ENCODE results near the gene DDX10. TPM values are rescaled to one million over a fixed set of nuclear protein-coding genes. Genes with fewer than 3 reads are reported as not detected.

The DDX10 gene
- total RNA-seq, 1 experiment from 2014 or later: 72.2 TPM

DNA sequence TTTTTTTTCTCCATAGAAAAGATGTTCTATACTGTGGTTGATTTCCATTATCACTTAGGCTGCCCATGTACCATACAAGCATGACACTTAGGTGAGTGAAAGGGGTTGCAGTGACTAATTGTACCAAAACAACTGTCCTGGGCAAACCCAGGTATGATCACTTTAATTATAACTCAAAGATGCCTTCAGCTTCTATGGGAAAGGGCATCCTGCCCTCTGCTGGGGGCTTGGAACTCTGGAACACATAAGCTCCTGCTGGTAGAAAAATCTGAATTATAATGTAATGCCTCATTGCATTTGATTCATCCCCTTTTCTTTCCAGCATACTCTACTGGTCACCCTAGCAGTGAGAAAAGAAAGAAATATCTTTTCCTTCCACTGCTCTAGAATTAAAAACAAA is 206.3 kb downstream of the DDX10 start:
- CTCF ChIA-PET: interaction anchor here (0.6 to 1.4 kb wide), 6 partner anchors 10 to 363 kb away, joined by 3 to 11 read pairs (median 4); no protein-coding TSS in a partner anchor
- no peak for TF ChIP-seq EZH2 (IDR thresholded peaks at IDR 0.05; ENCODE audit: borderline replicate concordance, low read depth, low read length, poor library complexity, severe bottlenecking)
- TF ChIP-seq, protein P1, sequence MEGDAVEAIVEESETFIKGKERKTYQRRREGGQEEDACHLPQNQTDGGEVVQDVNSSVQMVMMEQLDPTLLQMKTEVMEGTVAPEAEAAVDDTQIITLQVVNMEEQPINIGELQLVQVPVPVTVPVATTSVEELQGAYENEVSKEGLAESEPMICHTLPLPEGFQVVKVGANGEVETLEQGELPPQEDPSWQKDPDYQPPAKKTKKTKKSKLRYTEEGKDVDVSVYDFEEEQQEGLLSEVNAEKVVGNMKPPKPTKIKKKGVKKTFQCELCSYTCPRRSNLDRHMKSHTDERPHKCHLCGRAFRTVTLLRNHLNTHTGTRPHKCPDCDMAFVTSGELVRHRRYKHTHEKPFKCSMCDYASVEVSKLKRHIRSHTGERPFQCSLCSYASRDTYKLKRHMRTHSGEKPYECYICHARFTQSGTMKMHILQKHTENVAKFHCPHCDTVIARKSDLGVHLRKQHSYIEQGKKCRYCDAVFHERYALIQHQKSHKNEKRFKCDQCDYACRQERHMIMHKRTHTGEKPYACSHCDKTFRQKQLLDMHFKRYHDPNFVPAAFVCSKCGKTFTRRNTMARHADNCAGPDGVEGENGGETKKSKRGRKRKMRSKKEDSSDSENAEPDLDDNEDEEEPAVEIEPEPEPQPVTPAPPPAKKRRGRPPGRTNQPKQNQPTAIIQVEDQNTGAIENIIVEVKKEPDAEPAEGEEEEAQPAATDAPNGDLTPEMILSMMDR (conservative IDR thresholded peaks at IDR 0.05; ENCODE audit: low read depth, low read length): peak; percentile 79
- Histone ChIP-seq H3K9me3 (ENCODE audit: low read depth, low read length, poor library complexity, severe bottlenecking) (no peaks in the 10 kb centered on the region), H3K27me3 (replicated peaks; ENCODE audit: insufficient read depth, low read depth, low read length, poor library complexity) (no peaks in the 10 kb centered on the region), H3K4me3 (ENCODE audit: low read depth, low read length, poor library complexity, severe bottlenecking) (no peak overlapping the region), H3K27ac (ENCODE audit: low read depth, low read length, poor library complexity, severe bottlenecking) (no peak overlapping the region), H3K36me3 (ENCODE audit: insufficient read depth, low read length, poor library complexity, severe bottlenecking) (no peaks in the 10 kb centered on the region), H3K4me1 (ENCODE audit: insufficient read depth, low read length, poor library complexity, severe bottlenecking) (peaks cover 36% of the 10 kb centered on the region)
- BruUV-seq (replicated peaks): no TSS peak
- peak; percentile 76 for DNase-seq (ENCODE audit: low spot score)
- intact Hi-C loops (cut with micrococcal nuclease; ENCODE audit: unreplicated experiment): loop anchor here (1.0 to 10.0 kb wide), 2 partner anchors 173 to 824 kb away; no protein-coding TSS in a partner anchor
- POLR2A ChIA-PET (ENCODE audit: low non-redundant PET): no interaction called here

DNA sequence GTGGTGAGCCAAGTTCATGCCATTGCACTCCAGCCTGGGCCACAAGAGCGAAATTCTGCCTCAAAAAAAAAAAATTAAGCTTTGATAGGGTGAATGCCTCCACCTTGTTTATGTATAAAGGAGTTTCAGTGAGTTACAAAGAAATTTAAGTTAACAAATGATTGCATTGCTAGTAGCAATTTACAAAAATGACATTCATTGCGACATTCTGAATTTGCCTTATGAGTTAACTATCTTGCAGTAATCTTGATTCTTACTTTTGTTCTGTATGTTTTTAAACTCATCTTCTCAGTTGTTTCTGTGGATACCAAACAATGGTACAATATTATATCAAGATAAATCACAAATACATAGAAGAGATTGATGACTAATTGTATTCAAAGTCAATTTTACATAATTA is 207.0 kb downstream of the DDX10 start:
- H3K27ac ChIP-seq (ENCODE audit: low read depth, low read length, poor library complexity, severe bottlenecking): no peak overlapping the region

DNA sequence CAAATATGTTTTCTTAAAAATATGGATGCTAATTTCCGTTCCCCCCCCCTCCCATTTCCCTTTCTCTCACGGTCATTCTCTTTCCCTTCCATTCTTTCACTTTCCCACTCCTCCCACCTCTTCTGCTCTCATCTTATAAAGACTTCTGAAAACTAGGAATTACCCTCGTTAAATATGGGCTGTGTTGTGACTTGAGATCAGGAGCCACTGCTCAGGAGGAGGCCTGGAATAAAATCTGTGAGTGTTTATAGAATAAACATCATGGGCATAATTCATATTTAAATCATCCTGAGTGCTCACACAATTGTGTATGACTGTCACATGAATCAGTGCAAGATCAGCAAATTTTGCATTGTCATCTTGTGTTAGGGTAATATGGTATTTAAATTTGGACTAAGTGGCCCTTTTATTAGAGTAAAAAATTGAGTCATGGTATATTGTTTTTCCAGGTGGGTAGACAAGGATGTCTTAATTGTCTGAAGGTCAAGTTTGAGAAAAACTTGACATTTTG is 208.0 kb downstream of the DDX10 start:
- DNase-seq (ENCODE audit: low spot score): no peak
- intact Hi-C loops (cut with micrococcal nuclease; ENCODE audit: unreplicated experiment): loop anchor here (10.0 kb wide), 1 partner anchor 822 kb away; no protein-coding TSS in a partner anchor

More for the DNA sequence above, 207.0 kb downstream of the DDX10 start:
- Histone ChIP-seq H3K9me3 (ENCODE audit: low read depth, low read length, poor library complexity, severe bottlenecking) (no peaks in the 10 kb centered on the region), H3K36me3 (ENCODE audit: insufficient read depth, low read length, poor library complexity, severe bottlenecking) (no peaks in the 10 kb centered on the region), H3K4me1 (ENCODE audit: insufficient read depth, low read length, poor library complexity, severe bottlenecking) (peaks cover 36% of the 10 kb centered on the region), H3K4me3 (ENCODE audit: low read depth, low read length, poor library complexity, severe bottlenecking) (no peak overlapping the region), H3K27me3 (replicated peaks; ENCODE audit: insufficient read depth, low read depth, low read length, poor library complexity) (no peaks in the 10 kb centered on the region)
- intact Hi-C loops (cut with micrococcal nuclease; ENCODE audit: unreplicated experiment): loop anchor here (1.0 to 10.0 kb wide), 2 partner anchors 174 to 823 kb away; no protein-coding TSS in a partner anchor
- no peak for TF ChIP-seq EZH2 (IDR thresholded peaks at IDR 0.05; ENCODE audit: borderline replicate concordance, low read depth, low read length, poor library complexity, severe bottlenecking)
- TF ChIP-seq, protein P1 (conservative IDR thresholded peaks at IDR 0.05; ENCODE audit: low read depth, low read length): no peak
- no peak for DNase-seq (ENCODE audit: low spot score)
- ChIA-PET CTCF (interaction anchor here (0.6 to 1.4 kb wide), 5 partner anchors 9 to 222 kb away, joined by 3 to 11 read pairs (median 4); no protein-coding TSS in a partner anchor), POLR2A (ENCODE audit: low non-redundant PET) (interaction anchor here (0.7 kb wide), 1 partner anchor 8 kb away, joined by 3 read pairs; no protein-coding TSS in a partner anchor)
- no TSS peak for BruUV-seq (replicated peaks)

More for the DNA sequence above, 208.0 kb downstream of the DDX10 start:
- Histone ChIP-seq H3K27ac (ENCODE audit: low read depth, low read length, poor library complexity, severe bottlenecking) (no peak overlapping the region), H3K4me3 (ENCODE audit: low read depth, low read length, poor library complexity, severe bottlenecking) (no peak overlapping the region), H3K4me1 (ENCODE audit: insufficient read depth, low read length, poor library complexity, severe bottlenecking) (peaks cover 28% of the 10 kb centered on the region), H3K27me3 (replicated peaks; ENCODE audit: insufficient read depth, low read depth, low read length, poor library complexity) (no peaks in the 10 kb centered on the region), H3K9me3 (ENCODE audit: low read depth, low read length, poor library complexity, severe bottlenecking) (peaks cover 1% of the 10 kb centered on the region), H3K36me3 (ENCODE audit: insufficient read depth, low read length, poor library complexity, severe bottlenecking) (no peaks in the 10 kb centered on the region)
- TF ChIP-seq EZH2 (IDR thresholded peaks at IDR 0.05; ENCODE audit: borderline replicate concordance, low read depth, low read length, poor library complexity, severe bottlenecking): no peak
- no TSS peak for BruUV-seq (replicated peaks)
- CTCF ChIA-PET: no interaction called here
- POLR2A ChIA-PET (ENCODE audit: low non-redundant PET): no interaction called here

Data from A673 (cell line).